CD4-positive, alpha-beta T cell treated with Interferon alpha-2 for 1 hour (primary cell): Measurements from ENCODE around the gene DCLRE1B.
A peak's percentile ranks its signal among the peaks of the same experiment; 100 is the strongest.

ENCODE experiments used
- DNase-seq, 2 donors: peaks; one replicate each; pipeline ENCODE4 v3.0.0-alpha.2; 2020 to 2022

The DCLRE1B gene

GRCh38 chr1:113950908-113951307, 45.8 kb downstream of the DCLRE1B start:
- DNase-seq, result no peak

GRCh38 chr1:113951719-113952118, 46.6 kb downstream of the DCLRE1B start:
- DNase-seq, result no peak

- no peak for DNase-seq
Observed at GRCh38 chr1:113957984-113958383, 52.9 kb downstream of the DCLRE1B start.

GRCh38 chr1:113958691-113959090, 53.6 kb downstream of the DCLRE1B start:
- DNase-seq, result no peak

GRCh38 chr1:113963281-113963906, 58.3 kb downstream of the DCLRE1B start:
- DNase-seq, result peak in 1 of 2 donors; percentile 45
